IPS-15b (cell line): ENCODE results near the gene HTR1E.
"Not testable (repeated sequence)": the region's sequence is repeated elsewhere in the genome, so short reads cannot be mapped to it uniquely, and the experiment has no call there.

Source experiments
- H3K27me3 ChIP-seq: one replicate; pipeline ENCODE4 v1.6.1; 2013; ENCODE audit warnings: low read length; ENCODE audit not compliant: control insufficient read depth, insufficient read depth
- H3K36me3 ChIP-seq: one replicate; pipeline ENCODE4 v1.6.1; 2013; ENCODE audit warnings: low read length; ENCODE audit not compliant: control insufficient read depth, insufficient read depth
- H3K4me1 ChIP-seq: one replicate; pipeline ENCODE4 v1.6.1; 2013; ENCODE audit warnings: mild to moderate bottlenecking, low read length; ENCODE audit not compliant: control insufficient read depth, insufficient read depth
- H3K4me3 ChIP-seq: one replicate; pipeline ENCODE4 v1.5.1; 2013; ENCODE audit warnings: low read depth, low read length
- H3K9ac ChIP-seq: one replicate; pipeline ENCODE4 v1.6.1; 2013; ENCODE audit warnings: low read depth, mild to moderate bottlenecking, low read length
- H3K9me3 ChIP-seq: one replicate; pipeline ENCODE4 v1.6.1; 2013; ENCODE audit warnings: mild to moderate bottlenecking, low read length; ENCODE audit not compliant: control insufficient read depth, insufficient read depth

Gene HTR1E

GRCh38 chr6:87002391-87002790 lies 65.1 kb downstream of the HTR1E start:
- H3K36me3 ChIP-seq, H3K4me1 ChIP-seq, H3K27me3 ChIP-seq, H3K9ac ChIP-seq, H3K9me3 ChIP-seq, H3K4me3 ChIP-seq: not testable (repeated sequence)

- H3K36me3 ChIP-seq, H3K9me3 ChIP-seq, H3K4me3 ChIP-seq, H3K9ac ChIP-seq, H3K4me1 ChIP-seq, H3K27me3 ChIP-seq: not testable (repeated sequence)
Measured at GRCh38 chr6:87006541-87006940, 69.2 kb downstream of the HTR1E start.

DNA sequence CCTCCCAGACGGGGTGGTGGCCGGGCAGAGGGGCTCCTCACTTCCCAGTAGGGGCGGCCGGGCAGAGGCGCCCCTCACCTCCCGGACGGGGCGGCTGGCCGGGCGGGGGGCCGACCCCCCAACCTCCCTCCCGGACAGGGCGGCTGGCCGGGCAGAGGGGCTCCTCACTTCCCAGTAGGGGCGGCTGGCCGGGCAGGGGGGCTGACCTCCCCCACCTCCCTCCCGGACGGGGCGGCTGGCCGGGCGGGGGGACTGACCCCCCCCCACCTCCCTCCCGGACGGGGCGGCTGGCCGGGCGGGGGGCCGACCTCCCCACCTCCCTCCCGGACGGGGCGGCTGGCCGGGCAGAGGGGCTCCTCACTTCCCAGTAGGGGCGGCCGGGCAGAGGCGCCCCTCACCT lies 72.3 kb downstream of the HTR1E start:
- not testable (repeated sequence) for H3K9me3 ChIP-seq, H3K4me1 ChIP-seq, H3K27me3 ChIP-seq, H3K4me3 ChIP-seq, H3K9ac ChIP-seq, H3K36me3 ChIP-seq

DNA sequence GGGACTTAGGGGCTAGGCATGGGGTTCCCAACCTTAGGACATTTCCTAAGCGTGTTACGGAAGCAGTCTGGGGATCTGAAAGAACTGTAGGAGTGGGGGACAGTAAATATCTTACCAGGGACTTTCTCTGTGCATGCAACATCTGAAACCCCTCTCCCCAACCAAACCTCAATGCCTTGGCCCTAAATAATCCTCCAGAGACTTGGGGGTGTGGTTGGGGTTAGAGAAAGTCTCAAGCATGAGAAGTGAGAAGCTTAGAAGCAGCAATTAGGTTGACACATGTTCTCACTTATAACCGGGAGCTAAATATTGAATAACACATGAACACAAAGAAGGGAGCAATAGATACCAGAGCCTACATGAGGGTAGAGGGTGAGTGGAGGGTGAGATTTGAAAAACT lies 74.7 kb downstream of the HTR1E start:
- no peak overlapping the region for H3K9ac ChIP-seq
- no peak overlapping the region for H3K4me3 ChIP-seq
- H3K4me1 ChIP-seq, result no peaks in the 10 kb centered on the region
- H3K36me3 ChIP-seq, result no peaks in the 10 kb centered on the region
- H3K9me3 ChIP-seq, result peaks cover 4% of the 10 kb centered on the region
- no peaks in the 10 kb centered on the region for H3K27me3 ChIP-seq

DNA sequence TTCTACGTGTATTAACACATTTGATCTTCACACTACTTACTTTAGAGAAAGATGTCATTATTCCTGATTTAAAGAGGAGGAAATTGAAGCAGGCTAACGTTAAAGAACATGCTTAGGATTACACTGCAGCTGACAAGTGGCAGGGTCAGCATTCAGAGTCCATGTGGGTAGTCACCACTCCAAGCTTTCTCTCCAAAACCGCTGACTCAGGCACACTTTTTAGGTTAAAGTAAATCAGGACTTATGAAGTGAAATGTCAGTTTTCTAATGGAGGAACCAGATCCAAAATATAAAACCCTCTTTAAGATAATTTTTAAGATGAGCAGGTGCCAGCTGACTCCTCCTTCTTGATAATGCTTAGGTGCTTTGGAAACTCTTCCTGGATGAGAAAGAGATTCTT lies 75.4 kb downstream of the HTR1E start:
- H3K9ac ChIP-seq, result no peak overlapping the region
- H3K4me1 ChIP-seq, result no peaks in the 10 kb centered on the region
- H3K9me3 ChIP-seq, result peaks cover 4% of the 10 kb centered on the region
- H3K27me3 ChIP-seq, result no peaks in the 10 kb centered on the region
- H3K4me3 ChIP-seq, result no peak overlapping the region
- H3K36me3 ChIP-seq, result no peaks in the 10 kb centered on the region

DNA sequence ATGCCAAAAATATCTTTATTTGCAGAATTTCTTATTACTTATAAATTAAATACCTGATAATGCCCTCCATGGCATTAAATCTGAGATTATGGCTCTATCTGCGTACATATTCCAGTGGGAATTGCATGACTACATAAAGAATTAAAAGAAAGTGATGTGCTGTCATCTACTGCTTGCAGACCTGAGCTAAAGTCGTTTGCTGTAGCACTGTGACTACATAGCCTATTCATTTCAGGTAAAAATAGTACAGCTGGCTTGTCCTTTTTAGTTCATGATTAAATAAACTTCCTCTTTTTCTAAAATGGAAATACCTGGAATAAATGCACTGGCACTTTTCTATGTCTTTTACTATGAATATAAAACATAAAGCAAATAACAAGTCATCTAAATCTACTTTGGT lies 79.4 kb downstream of the HTR1E start:
- no peak overlapping the region for H3K9ac ChIP-seq
- H3K9me3 ChIP-seq, result no peaks in the 10 kb centered on the region
- H3K4me1 ChIP-seq, result no peaks in the 10 kb centered on the region
- H3K27me3 ChIP-seq, result no peaks in the 10 kb centered on the region
- no peaks in the 10 kb centered on the region for H3K36me3 ChIP-seq
- H3K4me3 ChIP-seq, result no peak overlapping the region

GRCh38 chr6:87027021-87027420 lies 89.7 kb downstream of the HTR1E start:
- Histone ChIP-seq H3K36me3 (no peaks in the 10 kb centered on the region), H3K9me3 (no peaks in the 10 kb centered on the region), H3K27me3 (no peaks in the 10 kb centered on the region), H3K9ac (no peak overlapping the region), H3K4me3 (no peak overlapping the region), H3K4me1 (no peaks in the 10 kb centered on the region)

GRCh38 chr6:87029711-87030314 lies 92.5 kb downstream of the HTR1E start:
- Histone ChIP-seq H3K4me1 (no peaks in the 10 kb centered on the region), H3K36me3 (no peaks in the 10 kb centered on the region), H3K27me3 (no peaks in the 10 kb centered on the region), H3K9ac (no peak overlapping the region), H3K9me3 (no peaks in the 10 kb centered on the region), H3K4me3 (no peak overlapping the region)

- no peak overlapping the region for H3K9ac ChIP-seq
- no peaks in the 10 kb centered on the region for H3K27me3 ChIP-seq
- no peaks in the 10 kb centered on the region for H3K9me3 ChIP-seq
- H3K36me3 ChIP-seq, result no peaks in the 10 kb centered on the region
- no peaks in the 10 kb centered on the region for H3K4me1 ChIP-seq
- H3K4me3 ChIP-seq, result no peak overlapping the region
Measured at GRCh38 chr6:87040729-87041128, 103.4 kb downstream of the HTR1E start.

- no peaks in the 10 kb centered on the region for H3K9me3 ChIP-seq
- H3K4me1 ChIP-seq, result no peaks in the 10 kb centered on the region
- no peaks in the 10 kb centered on the region for H3K27me3 ChIP-seq
- no peaks in the 10 kb centered on the region for H3K36me3 ChIP-seq
- H3K4me3 ChIP-seq, result no peak overlapping the region
- H3K9ac ChIP-seq, result no peak overlapping the region
Measured at GRCh38 chr6:87045521-87046075, 108.3 kb downstream of the HTR1E start.

GRCh38 chr6:87049779-87050178 lies 112.5 kb downstream of the HTR1E start:
- no peaks in the 10 kb centered on the region for H3K36me3 ChIP-seq
- H3K9ac ChIP-seq, result no peak overlapping the region
- no peaks in the 10 kb centered on the region for H3K27me3 ChIP-seq
- no peak overlapping the region for H3K4me3 ChIP-seq
- H3K4me1 ChIP-seq, result no peaks in the 10 kb centered on the region
- no peaks in the 10 kb centered on the region for H3K9me3 ChIP-seq

DNA sequence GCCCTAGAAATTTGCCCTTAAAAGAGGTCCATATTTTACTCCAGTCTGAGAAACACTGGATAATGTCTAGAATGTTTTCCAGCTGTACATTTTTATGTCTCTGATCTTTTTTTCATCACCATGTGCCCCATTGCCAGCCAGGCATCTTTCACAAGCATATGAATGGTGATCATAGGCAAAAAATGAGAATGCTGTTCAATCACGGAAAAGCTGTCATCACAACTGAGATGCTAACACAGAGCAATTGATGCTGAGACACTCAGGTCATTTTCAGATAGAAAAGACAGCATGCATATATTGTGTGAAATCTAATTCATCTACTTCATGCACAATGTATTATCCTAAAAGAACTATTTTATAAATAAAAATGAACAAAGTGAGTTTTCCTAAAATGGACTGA lies 116.0 kb downstream of the HTR1E start:
- no peaks in the 10 kb centered on the region for H3K9me3 ChIP-seq
- H3K9ac ChIP-seq, result no peak overlapping the region
- no peaks in the 10 kb centered on the region for H3K4me1 ChIP-seq
- no peak overlapping the region for H3K4me3 ChIP-seq
- no peaks in the 10 kb centered on the region for H3K27me3 ChIP-seq
- H3K36me3 ChIP-seq, result no peaks in the 10 kb centered on the region
